HepG2 (cell line): ENCODE data around the gene ETF1.

Experiments
- ATF7 ChIP-seq, 2 experiments: fragments of 450-650 bp in 1 of 2; sonication (generic) in 1 of 2; formaldehyde crosslinking in 1 of 2; IDR thresholded peaks; 2 replicates each; pipeline versions ENCODE4 v1.4.0 to v1.6.1; 2016 to 2020; ENCODE audit warnings: antibody characterized with exemption in 1 of 2, mild to moderate bottlenecking in 1 of 2, missing genetic modification reagents in 1 of 2
- CBX2 ChIP-seq, 2 experiments: fragments of 200-600 bp in 1 of 2; sonication (generic); formaldehyde crosslinking in 1 of 2; IDR thresholded peaks; 2 replicates each; pipeline versions ENCODE4 v1.7.0 to v1.8.1; 2018 to 2022; ENCODE audit warnings: low read depth in 2 of 2, low read length in 1 of 2, mild to moderate bottlenecking in 1 of 2, missing genetic modification reagents in 1 of 2
- GTF3A ChIP-seq: sonication (generic); formaldehyde crosslinking; conservative IDR thresholded peaks from 2 replicates; pipeline ENCODE4 v1.4.0; 2020; ENCODE audit warnings: mild to moderate bottlenecking, missing genetic modification reagents
- NPAS2 ChIP-seq: sonication (generic); formaldehyde crosslinking; IDR thresholded peaks from 2 replicates; pipeline ENCODE4 v1.8.0; 2022; ENCODE audit warnings: mild to moderate bottlenecking, missing genetic modification reagents, borderline replicate concordance
- ZNF879 ChIP-seq: sonication (generic); formaldehyde crosslinking; IDR thresholded peaks from 2 replicates; pipeline ENCODE4 v1.8.1; 2023; ENCODE audit warnings: missing genetic modification reagents
- ZSCAN12 ChIP-seq: sonication (generic); formaldehyde crosslinking; IDR thresholded peaks from 2 replicates; pipeline ENCODE4 v1.9.0; 2021; ENCODE audit warnings: mild to moderate bottlenecking, missing genetic modification reagents
- TF ChIP-seq, protein P1 (sequence below): sonication (generic); formaldehyde crosslinking; IDR thresholded peaks from 2 replicates; pipeline ENCODE4 v1.5.1; 2020; ENCODE audit warnings: mild to moderate bottlenecking, missing genetic modification reagents, borderline replicate concordance
- TF ChIP-seq, protein P2 (sequence below): sonication (generic); formaldehyde crosslinking; IDR thresholded peaks from 2 replicates; pipeline ENCODE4 v1.5.0; 2020; ENCODE audit warnings: mild to moderate bottlenecking, missing genetic modification reagents, moderate library complexity
- TF ChIP-seq, protein P3 (sequence below): IDR thresholded peaks from 2 replicates; pipeline ENCODE4 v1.6.1; 2012; ENCODE audit warnings: inconsistent platforms
- TF ChIP-seq, protein P4 (sequence below): IDR thresholded peaks from 2 replicates; pipeline ENCODE4 v1.6.1; 2016
- TF ChIP-seq, protein P5 (sequence below): sonication (generic); formaldehyde crosslinking; IDR thresholded peaks from 2 replicates; pipeline ENCODE4 v1.9.0; 2021; ENCODE audit warnings: missing genetic modification reagents, mild to moderate bottlenecking, borderline replicate concordance

DNA sequence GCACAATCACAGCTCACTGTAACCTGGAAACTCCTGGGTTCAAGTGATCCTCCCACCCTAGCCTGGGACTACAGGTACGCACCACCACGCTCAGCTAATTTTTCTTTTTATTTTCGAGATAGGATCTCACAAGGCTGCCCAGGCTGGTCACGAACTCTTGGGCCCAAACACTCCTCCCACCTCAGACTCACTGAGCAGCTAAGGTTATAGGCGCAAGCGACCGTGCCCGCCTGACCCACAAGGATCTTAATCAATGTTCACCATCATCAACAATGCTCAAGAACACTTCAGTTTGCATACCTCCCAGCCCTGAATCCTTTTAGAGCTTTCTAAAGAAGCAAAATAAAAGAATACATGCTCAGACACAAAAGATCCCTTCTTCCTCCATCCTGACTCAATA is 13.2 kb downstream of the ETF1 start:
- no peak for TF ChIP-seq NPAS2 (CRISPR knock-in tag)
- TF ChIP-seq, protein P1, sequence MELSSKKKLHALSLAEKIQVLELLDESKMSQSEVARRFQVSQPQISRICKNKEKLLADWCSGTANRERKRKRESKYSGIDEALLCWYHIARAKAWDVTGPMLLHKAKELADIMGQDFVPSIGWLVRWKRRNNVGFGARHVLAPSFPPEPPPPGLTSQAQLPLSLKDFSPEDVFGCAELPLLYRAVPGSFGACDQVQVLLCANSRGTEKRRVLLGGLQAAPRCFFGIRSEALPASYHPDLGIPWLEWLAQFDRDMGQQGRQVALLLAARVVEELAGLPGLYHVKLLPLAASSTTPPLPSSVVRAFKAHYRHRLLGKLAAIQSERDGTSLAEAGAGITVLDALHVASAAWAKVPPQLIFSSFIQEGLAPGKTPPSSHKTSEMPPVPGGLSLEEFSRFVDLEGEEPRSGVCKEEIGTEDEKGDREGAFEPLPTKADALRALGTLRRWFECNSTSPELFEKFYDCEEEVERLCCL (CRISPR knock-in tag): no peak
- no peak for TF ChIP-seq ZNF879 (CRISPR knock-in tag)
- no peak for TF ChIP-seq CBX2 (IDR thresholded peaks at IDR 0.05; ENCODE audit: low read depth, low read length)
- TF ChIP-seq CBX2 (CRISPR knock-in tag; IDR thresholded peaks at IDR 0.05; ENCODE audit: low read depth): no peak
- TF ChIP-seq, protein P2, sequence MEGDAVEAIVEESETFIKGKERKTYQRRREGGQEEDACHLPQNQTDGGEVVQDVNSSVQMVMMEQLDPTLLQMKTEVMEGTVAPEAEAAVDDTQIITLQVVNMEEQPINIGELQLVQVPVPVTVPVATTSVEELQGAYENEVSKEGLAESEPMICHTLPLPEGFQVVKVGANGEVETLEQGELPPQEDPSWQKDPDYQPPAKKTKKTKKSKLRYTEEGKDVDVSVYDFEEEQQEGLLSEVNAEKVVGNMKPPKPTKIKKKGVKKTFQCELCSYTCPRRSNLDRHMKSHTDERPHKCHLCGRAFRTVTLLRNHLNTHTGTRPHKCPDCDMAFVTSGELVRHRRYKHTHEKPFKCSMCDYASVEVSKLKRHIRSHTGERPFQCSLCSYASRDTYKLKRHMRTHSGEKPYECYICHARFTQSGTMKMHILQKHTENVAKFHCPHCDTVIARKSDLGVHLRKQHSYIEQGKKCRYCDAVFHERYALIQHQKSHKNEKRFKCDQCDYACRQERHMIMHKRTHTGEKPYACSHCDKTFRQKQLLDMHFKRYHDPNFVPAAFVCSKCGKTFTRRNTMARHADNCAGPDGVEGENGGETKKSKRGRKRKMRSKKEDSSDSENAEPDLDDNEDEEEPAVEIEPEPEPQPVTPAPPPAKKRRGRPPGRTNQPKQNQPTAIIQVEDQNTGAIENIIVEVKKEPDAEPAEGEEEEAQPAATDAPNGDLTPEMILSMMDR: no peak
- TF ChIP-seq, protein P3, sequence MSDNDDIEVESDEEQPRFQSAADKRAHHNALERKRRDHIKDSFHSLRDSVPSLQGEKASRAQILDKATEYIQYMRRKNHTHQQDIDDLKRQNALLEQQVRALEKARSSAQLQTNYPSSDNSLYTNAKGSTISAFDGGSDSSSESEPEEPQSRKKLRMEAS: no peak
- TF ChIP-seq ATF7 (IDR thresholded peaks at IDR 0.05): no peak
- TF ChIP-seq ATF7 (CRISPR knock-in tag; IDR thresholded peaks at IDR 0.05): no peak
- TF ChIP-seq, protein P4, sequence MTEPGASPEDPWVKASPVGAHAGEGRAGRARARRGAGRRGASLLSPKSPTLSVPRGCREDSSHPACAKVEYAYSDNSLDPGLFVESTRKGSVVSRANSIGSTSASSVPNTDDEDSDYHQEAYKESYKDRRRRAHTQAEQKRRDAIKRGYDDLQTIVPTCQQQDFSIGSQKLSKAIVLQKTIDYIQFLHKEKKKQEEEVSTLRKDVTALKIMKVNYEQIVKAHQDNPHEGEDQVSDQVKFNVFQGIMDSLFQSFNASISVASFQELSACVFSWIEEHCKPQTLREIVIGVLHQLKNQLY (CRISPR knock-in tag): no peak
- TF ChIP-seq, protein P5, sequence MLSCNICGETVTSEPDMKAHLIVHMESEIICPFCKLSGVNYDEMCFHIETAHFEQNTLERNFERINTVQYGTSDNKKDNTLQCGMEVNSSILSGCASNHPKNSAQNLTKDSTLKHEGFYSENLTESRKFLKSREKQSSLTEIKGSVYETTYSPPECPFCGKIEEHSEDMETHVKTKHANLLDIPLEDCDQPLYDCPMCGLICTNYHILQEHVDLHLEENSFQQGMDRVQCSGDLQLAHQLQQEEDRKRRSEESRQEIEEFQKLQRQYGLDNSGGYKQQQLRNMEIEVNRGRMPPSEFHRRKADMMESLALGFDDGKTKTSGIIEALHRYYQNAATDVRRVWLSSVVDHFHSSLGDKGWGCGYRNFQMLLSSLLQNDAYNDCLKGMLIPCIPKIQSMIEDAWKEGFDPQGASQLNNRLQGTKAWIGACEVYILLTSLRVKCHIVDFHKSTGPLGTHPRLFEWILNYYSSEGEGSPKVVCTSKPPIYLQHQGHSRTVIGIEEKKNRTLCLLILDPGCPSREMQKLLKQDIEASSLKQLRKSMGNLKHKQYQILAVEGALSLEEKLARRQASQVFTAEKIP (CRISPR knock-in tag): no peak
- TF ChIP-seq GTF3A (CRISPR knock-in tag): no peak
- TF ChIP-seq ZSCAN12: no peak
